T-helper 2 cell (primary cell): ENCODE data around the gene SPATA7.
"Not testable (repeated sequence)": the region's sequence is repeated elsewhere in the genome, so short reads cannot be mapped to it uniquely, and the experiment has no call there.

ENCODE experiments used
- DNase-seq, 5 experiments: peaks; one replicate each; pipeline versions ENCODE4 v3.0.0 to v3.0.0-alpha.2; 2012 to 2022
- total RNA-seq, 2 donors: gene quantifications; one replicate each; lab custom pipeline; 2026; lab: John Stamatoyannopoulos, UW

The SPATA7 gene
- total RNA-seq: 1.9 to 4.0 reads per million in 2 donors

- DNase-seq: peak; percentile 42 to 88 (median 67)
These were observed at the start of gene SPATA7 for GRCh38 chr14:88385212-88386101. Gene SPATA7 (plus strand): TSS chr14:88385657. CDS start chr14:88385819, 162 bp downstream.

- DNase-seq: no peak
These were observed 45.1 kb upstream of the SPATA7 start for GRCh38 chr14:88340357-88340756.

- DNase-seq: no peak
These were observed 42.5 kb upstream of the SPATA7 start for GRCh38 chr14:88342980-88343379.

GRCh38 chr14:88346048-88346639 is 39.3 kb upstream of the SPATA7 start:
- DNase-seq: no peak

GRCh38 chr14:88348546-88348945 is 36.9 kb upstream of the SPATA7 start:
- DNase-seq: no peak

- DNase-seq: no peak
These were observed 33.3 kb upstream of the SPATA7 start for GRCh38 chr14:88351966-88352691.

- no peak for DNase-seq
These were observed 32.8 kb upstream of the SPATA7 start for GRCh38 chr14:88352698-88353097.

- DNase-seq: no peak
These were observed 31.1 kb upstream of the SPATA7 start for GRCh38 chr14:88354358-88354757.

- no peak for DNase-seq
These were observed 26.0 kb upstream of the SPATA7 start for GRCh38 chr14:88359500-88359899.

GRCh38 chr14:88363644-88364043 is 21.8 kb upstream of the SPATA7 start:
- no peak for DNase-seq

GRCh38 chr14:88364710-88365413 is 20.6 kb upstream of the SPATA7 start:
- no peak for DNase-seq

GRCh38 chr14:88369496-88369895 is 16.0 kb upstream of the SPATA7 start:
- DNase-seq: no peak

GRCh38 chr14:88379706-88380343 is 5.6 kb upstream of the SPATA7 start:
- DNase-seq: no peak

GRCh38 chr14:88380405-88380804 is 5.1 kb upstream of the SPATA7 start:
- no peak for DNase-seq

GRCh38 chr14:88381634-88382033 is 3.8 kb upstream of the SPATA7 start:
- not testable (repeated sequence) for DNase-seq

- no peak for DNase-seq
These were observed 739 bp upstream of the SPATA7 start for GRCh38 chr14:88384718-88385117.

- DNase-seq: no peak
These were observed 868 bp downstream of the SPATA7 start for GRCh38 chr14:88386256-88386794.

- no peak for DNase-seq
These were observed 3.4 kb downstream of the SPATA7 start for GRCh38 chr14:88388741-88389282.

GRCh38 chr14:88392609-88393008 is 7.2 kb downstream of the SPATA7 start:
- DNase-seq: no peak

GRCh38 chr14:88411039-88411438 is 25.6 kb downstream of the SPATA7 start:
- peak in 1 of 5 experiments; percentile 19 for DNase-seq

GRCh38 chr14:88417594-88417993 is 32.1 kb downstream of the SPATA7 start:
- DNase-seq: no peak

- DNase-seq: no peak
These were observed 34.7 kb downstream of the SPATA7 start for GRCh38 chr14:88420187-88420586.
